Nucleus accumbens (tissue), 56 donors: ENCODE measurements around the gene FBXW4.
"Not testable (repeated sequence)": the region's sequence is repeated elsewhere in the genome, so short reads cannot be mapped to it uniquely, and the experiment has no call there.

Experiments
- DNase-seq, 56 donors: peaks; one replicate each; lab custom pipeline; 2025; lab: John Stamatoyannopoulos, UW

The FBXW4 gene

DNA sequence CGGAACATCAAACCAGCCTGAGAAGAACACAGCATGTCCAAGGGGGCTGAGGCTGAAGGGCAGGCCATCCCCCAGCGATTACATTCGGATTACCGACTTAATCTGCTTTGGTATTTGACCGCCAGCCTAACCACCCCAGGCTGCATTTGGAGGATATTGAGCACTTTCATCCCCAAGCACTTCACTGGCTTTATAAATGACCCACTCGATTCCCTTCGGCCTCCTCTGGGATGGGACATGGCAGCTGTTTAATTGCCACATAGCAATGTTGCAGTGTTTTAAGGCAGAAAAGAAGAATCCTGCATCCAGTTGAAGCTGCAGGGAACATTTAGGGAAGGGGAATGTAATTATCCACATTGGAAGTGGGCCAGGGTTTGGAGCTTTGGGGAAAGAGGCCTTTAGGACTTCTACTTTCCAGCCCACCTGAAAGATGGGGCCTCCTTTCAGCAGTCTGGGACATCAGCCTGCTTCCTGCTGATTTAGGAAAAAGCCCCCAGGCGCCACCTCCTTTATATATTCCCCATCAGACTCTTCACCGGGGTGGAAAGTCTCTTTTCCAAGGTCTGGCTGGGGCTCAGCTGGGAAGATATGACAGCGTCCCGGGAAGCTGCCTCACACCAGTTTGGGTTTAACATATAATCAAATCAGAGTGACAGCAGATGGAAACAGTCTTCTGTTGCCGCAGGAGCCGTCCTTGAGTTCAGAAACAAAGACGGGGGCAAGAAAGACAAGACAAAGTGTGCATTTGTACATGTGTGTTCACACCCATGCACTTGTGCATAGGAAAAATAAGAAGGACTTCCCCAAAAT, 97.7 kb downstream of the FBXW4 start:
- DNase-seq, result no peak

DNA sequence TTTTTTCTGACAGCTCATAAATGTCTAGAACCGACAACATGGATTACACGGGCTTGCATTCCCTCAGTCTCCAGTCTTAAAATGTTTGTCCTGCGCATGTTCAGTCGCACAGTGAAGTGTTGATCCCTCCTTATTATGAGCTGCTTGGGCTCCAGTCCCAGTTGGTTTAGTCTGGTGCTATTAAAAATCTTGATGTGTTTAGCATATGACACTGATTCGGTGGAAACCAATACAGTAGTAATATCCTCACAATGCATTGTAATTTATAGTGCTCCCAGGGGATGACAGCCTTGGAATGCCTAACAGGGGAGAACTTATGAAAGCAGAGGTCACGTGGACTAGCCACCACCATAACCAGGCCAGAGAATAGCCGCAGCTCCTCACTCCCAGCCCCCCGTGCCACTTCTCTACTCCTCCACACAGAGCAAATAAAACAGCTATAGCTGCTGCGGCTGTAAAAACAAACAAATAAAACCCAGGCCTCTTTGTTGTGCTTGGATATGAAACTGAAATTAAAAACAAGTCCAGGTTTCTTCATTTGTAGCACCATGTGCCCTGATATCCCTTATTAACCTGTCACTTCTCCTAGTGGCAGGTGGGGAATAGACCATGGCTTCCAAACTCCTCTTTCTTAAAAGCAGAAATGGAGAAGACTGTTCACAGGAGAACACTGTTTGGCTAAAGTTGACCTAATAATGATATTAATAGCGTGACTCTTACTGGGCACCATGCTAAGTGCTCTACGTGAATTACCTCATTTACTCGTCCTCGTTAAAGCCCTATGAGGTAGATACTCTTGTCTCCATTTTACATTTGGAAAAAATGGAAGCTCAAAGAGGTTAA, 99.2 kb downstream of the FBXW4 start:
- DNase-seq, result no peak

DNA sequence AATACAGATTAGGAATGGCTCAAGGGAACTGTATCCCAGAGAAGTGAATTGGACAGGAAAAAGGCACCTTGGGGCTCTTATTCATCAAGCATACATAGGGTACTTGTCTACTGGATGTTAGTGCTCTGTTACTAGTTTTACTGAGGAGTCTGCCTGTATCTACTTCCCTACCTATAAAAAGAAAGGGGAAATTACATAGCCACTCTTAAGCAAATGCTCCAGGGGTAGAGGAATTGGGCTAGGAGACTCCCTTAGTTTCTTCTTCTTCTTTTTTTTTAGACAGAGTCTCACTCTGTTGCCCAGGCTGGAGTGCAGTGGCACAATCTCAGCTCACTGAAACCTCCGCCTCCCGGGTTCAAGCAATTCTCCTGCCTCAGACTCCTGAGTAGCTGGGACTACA, 101.6 kb downstream of the FBXW4 start:
- DNase-seq, result not testable (repeated sequence)

DNA sequence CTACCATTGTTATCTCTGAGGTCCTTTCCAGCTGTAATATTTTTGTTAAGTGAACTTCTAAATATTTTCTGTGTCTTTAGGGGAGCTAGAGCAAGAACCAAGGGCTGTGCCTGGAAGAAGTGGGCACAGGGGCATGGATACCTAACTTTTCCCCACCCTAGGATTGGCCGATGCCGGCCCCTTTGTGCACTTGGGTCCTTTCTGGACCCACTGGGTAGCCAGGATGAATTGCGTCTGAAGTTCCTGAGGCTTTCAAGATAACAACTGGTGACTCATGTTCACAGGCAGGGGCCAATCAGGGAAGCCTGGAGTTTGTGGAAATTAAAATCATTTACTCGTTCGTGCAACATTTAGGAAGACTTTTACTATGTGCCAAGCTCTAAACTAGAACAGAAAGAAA, 106.1 kb downstream of the FBXW4 start:
- no peak for DNase-seq

DNA sequence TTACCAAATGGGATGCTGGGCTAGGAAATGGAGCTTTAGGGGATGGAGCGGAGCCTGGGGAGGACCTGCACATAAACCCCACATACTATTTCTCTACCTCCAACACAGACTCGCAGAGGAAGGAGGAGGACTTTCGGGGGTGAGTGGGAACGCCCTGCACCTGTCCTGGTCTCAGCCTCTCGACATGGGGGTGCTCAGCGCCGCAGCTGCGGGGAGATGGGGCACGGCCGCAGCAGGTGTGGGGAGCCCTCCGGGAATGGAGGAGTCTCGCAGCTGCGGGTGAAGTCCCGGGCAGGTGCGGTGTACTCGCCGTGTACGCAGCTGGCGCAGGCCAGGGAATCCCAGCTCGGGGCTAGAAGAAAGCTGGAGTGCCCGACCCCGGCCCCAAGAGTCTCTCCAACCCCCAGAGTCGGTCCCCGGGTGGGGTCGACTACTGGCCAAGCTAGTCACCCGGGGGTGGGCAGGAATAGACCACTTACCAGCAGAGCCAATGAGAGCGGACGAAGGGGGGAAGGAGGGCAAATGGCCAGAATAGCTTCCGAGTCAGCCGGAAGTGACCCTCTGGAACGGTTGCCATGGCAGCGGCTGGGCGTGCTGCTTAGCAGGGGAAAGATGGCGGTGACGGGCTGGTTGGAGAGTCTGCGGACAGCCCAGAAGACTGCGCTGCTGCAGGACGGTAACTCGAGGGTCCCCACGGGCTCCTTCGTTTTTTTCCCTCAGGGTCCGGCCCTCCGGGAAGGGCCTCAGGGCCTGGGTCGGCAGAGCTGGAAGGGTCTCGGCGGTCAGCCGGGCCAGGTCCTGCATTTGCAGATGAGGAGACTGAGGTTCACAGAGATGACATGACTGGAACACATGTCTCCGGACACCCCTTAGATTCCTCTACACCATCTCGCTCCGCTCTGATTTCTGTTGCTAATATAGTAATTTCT, 107.0 kb downstream of the FBXW4 start, which contains the start of the genes DPCD and POLL:
TSS of gene DPCD (plus strand) at position 597 of the 929 bp plus-strand sequence. CDS start at position 613, 16 bp downstream.
TSS of gene POLL (minus strand) at position 533 of the 929 bp plus-strand sequence. CDS start 897 bp downstream, outside the sequence.
- peak; percentile 47 to 98 (median 90) for DNase-seq

DNA sequence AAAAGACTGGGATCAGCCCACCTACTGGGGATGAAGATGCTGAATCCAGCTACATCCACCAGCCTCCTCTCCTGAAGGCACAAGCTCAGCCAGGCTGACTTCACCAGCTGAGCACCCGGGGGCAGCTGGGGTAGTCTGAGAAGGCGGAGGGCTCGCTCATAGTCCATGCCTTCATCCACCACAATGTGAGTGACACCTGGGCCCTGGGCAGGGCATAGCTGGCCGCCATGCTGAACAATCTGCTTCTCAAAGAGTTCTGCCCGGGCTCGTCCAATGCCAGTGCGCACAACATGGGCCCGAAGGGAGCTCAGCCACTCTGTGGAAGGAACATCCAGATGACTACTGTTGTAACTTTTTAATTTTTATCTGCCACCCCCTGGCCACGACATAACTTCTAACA, 109.1 kb downstream of the FBXW4 start:
- DNase-seq, result no peak

DNA sequence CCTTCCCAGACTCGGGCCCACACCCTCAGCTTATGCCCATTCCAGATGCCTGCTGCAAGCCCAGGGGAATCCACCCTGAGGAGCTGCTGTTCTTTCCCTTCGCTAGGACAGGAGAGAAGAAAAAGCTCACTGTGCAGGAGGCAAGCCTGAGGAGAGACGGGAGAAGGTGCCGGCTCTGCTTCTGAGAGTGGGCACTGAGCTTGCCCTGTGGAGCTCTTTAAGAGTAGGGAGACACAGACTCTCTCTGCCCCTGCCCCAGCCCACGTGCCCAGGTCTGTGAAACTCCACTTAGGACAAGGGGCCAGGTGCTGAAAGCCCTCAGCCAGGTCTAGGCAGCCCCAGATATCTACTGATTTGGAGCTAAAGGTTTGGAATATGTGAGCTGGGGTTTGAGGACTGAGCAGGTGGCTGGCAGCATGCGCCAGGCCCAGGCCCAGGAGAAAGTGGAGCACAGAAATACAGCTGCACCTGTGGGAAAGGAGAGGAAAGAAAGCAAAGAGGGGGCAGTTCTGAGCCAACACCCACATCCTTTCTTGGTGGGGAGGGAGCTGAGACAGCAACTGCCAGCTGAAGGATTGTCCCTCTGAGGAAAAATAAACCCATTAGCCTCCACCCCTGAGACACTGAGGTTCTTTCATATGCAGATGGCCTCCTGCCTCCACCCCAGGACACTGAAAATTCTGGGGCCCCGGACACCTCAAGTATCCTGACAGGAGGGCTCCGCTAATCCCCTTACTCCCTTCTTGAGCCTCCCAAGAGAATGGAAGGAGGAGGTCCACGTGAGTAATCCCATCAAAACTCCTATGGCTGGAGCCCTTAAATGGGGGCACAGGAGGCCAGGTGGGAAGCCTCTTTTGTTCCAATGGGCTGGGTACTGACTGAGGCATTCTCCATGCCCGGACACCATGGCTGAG, 114.2 kb downstream of the FBXW4 start:
- no peak for DNase-seq

DNA sequence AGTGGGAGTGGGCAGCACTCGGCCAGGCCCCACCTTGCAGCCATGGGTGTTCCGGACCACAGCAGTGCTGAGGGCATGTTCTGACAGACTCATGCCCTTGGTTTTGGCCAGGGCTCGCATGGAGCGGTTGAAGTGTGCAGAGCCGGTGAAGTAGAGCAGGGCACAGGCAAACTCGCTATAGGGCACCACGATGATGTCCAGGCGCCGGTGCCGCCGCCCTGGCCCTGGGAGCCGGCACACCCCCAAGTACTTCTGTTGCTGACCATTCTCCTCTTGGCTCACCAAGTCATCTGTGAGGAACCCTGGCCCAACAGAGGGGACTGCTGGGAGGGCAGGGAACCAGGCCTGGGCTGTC, 115.5 kb downstream of the FBXW4 start:
- no peak for DNase-seq

DNA sequence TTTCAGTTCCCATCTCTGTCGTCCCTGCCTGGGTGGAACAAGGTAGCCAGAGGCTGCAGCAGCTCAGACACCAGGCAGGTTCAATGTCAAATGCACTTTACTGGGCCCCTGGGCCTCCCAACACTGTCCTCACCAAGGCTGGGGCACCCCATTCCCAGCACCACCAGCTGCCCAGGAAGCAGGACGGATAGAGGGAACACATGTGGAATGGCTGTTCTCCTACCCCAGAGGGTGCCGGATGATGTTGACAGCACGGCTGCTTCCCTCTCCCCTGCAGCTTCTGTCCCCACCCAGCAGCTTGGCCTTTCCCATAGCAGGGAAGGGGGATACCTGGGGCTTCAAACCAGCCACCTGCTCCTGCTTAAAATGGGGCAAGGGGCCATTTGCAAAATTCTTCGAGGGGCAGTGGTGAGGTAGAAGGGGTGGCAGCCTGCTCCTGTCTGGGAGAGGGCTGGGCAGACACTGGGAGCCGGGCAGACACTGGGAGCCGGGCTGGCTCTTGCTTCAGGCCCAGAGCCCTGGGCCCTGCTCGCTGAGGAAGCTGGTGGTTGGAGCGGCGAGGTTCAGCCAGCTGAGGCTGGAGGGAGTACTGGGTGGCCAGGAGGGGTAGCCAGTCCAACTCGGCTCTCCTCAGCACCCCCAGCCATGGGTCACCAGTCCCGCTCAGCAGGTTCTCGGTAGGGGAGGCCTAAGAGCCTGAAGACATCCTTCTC, 116.0 kb downstream of the FBXW4 start:
- no peak for DNase-seq

DNA sequence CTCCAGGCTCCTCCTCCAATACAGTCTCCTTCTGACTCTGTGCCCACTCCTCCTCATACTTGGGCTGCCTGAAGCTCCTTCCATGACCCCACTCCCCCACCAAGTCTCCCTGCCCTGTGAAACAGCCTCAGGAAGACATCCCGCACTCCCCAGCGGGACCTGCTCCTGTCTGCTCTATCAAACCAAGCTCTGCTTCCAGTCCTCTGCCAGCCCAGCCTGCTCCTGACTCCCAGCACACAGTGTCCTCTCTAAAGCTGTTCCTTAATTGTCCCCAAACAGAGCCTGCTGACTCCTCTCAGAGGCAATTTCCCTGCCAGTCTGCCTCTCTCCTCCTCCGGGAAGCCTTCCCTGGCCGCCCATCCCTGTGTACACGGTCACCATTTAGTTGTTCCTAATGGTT, 116.8 kb downstream of the FBXW4 start:
- DNase-seq, result no peak

DNA sequence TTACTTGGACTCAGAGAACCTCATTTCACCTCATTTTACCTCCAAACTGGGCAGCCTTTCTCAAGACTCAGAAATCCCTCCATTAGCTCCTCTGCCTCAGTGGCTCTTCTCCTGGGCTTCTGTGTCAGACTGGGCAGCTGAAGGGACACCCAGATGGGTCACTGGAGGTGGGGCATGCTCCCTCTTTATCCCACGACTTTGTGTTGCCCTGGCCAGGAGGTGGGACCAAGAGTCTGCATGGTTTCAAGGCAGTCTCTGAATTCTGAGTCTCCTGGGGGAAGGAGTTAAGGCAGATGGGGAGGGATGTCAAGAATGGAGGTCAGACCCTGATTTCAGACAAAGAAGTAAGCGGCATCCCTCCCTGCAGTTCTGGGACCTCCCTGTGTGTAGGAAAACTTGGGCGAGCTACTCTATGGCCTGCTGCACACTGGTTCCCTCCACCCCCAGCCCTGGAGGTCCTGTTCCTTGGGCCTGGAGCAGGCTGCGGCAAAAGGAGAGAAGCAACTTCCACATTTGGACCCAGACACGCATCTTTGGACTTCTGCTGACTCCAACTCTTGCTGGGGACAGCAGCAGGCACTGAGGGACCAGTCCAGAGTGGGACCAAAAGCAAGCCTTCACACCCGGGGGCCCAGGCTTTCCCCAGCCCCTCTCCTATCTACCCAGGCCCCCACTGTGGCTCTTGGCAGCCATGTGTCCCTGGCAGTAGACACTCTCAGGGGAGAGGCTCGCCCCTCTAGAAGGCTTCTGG, 117.7 kb downstream of the FBXW4 start:
- no peak for DNase-seq

DNA sequence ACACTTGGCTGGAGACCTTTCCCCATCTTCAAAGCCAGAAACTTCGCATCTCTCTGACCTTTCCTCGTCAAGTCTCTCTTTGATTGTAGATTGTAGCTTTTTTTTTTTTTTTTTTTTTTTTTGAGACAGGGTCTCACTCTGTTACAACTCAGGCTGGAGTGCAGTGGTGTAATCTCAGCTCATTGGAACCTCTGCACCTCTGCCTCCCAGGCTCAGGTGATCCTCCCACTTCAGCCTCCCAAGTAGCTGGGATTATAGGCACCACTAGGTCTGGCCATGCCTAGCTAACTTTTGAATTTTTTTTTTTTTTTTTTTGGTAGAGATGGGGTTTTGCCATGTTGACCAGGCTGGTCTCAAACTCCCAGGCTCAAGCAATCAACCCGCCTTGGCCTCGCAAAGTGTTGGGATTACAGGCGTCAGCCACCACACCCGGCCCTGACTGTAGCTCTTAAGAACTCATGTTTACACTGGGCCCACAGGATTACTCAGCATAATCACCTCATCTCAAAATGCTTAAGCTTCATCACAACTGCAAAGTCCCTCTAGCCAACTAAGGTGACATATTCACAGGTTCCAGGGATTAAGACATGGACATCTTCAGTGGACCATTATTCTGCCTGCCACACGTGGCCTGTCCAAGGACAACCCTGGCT, 118.6 kb downstream of the FBXW4 start:
- DNase-seq, result no peak

DNA sequence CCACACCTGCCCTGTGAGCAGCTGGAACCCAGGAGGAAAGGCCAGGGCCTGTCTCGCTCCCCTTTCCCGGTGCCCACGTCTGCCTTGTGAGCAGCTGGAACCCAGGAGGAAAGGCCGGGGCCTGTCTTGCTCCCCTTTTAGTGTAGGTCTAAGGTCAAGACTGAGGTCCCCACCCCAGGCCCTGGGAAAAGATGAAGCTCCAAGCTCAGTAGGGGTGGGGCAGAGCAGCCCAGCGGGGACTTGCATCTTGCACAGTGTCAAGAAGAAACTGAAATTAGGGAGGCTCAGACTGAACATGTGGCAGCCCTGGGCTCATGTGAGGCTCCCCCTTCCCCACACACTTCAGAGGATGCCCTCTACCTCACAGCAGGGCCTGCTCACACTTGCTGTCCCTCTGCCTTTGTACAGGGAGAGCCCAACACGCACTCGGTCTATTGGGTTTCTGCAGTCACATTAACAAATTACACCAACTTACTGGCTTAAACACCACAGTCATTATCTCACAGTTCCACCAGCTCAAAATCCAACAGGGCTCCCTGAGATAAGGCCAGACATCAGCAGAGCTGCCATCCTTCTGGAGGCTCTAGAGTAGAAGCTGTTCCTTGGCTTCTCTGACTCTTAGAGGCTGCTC, 119.3 kb downstream of the FBXW4 start:
- no peak for DNase-seq

DNA sequence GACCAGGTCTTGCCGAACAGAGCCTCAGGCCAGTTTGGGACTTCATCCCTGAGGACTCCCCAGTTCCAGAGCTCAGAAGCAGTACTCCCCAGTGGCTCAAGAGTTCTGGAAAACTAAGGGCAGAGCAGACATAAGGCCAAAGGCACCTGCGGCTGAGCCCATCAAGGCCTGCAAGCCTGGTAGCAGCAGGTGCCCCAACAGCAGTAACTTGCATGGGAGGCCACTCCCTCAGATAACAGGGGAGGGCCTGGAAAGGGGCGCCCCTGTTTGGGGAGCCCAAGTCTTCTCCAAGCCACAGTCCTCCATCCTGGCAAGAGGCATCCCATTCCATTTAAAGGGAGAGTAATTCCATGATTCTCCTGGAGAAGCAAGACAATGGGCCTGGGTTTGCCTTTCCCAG, 119.9 kb downstream of the FBXW4 start:
- no peak for DNase-seq

DNA sequence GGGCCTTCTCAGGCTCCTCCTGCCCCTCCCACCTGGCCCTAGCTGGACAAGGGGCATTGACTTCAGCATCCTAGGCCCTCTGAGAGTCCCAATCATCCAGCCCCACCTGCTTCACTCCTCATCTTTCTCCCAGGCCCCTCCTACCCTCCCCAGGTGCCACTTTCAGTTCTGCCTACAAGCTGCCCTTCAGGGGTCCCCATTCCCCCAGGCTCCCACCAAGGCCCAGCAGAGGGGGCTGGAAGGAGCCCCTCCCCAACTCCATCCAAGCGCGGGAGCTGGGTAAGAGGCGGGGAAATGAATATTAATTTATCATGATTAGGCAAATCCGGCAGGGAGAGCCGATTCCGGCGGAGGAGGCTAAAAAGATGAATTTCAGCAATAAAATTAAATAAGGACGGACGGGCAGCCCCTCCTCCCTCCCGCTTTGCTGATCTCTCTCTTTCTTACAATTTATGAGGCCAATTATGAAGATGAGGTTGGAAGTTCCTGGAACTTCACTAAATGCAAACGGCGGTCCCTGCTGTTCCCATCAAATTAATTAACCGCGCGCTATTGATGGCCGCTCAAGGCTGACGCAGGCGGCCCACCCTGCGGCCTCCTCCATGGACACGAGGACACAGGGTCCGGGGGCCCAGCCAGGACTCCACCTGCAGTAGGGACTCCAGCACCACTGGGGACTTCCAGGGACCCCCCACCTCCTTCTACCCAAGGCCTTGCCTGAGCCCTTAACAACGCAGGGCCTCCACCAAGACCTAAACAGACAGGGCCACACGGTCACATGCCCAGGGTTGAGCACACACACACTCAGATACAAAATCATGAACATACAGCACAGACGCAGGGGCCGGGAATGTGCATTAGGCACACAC, 120.9 kb downstream of the FBXW4 start:
- peak in 1 of 56 donors; percentile 37 for DNase-seq

DNA sequence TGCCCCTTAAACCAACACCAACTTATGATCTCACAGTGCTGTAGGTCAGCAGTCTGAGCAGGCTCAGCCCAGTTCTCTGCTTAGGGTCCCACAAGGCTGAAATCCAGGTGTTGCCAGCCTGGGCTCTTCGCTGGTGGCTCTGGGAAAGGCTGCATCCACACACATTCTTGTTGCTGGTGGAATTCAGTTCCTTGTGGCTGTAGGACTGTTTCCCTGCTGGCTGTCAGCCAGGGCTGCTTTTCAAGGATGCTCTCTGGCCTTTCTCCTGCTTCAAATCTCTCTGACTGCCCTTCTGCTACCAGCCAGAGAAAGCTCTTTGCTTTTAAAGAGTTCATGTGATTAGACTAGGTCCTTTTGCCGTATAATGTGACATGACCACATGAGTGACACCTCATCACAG, 122.2 kb downstream of the FBXW4 start:
- DNase-seq, result no peak
